OCI-LY1 (cell line): ENCODE measurements around the gene PHF20.

Experiments
- EZH2 ChIP-seq: fragments of 200-600 bp; sonication (generic), shearing (Covaris generic); IDR thresholded peaks from 2 replicates; pipeline ENCODE4 v1.8.0; 2017; ENCODE audit warnings: borderline replicate concordance, mixed run types, mild to moderate bottlenecking, antibody characterized with exemption, low read length, moderate library complexity, mixed read lengths
- TF ChIP-seq, protein P1 (sequence below): fragments of 200-600 bp; sonication (generic), shearing (Covaris generic); IDR thresholded peaks from 2 replicates; pipeline ENCODE4 v1.5.1; 2017; ENCODE audit warnings: mild to moderate bottlenecking, antibody characterized with exemption, low read length, moderate library complexity, mixed read lengths

GRCh38 chr20:35826397-35826998, 54.7 kb downstream of the PHF20 start:
- TF ChIP-seq, protein P1, sequence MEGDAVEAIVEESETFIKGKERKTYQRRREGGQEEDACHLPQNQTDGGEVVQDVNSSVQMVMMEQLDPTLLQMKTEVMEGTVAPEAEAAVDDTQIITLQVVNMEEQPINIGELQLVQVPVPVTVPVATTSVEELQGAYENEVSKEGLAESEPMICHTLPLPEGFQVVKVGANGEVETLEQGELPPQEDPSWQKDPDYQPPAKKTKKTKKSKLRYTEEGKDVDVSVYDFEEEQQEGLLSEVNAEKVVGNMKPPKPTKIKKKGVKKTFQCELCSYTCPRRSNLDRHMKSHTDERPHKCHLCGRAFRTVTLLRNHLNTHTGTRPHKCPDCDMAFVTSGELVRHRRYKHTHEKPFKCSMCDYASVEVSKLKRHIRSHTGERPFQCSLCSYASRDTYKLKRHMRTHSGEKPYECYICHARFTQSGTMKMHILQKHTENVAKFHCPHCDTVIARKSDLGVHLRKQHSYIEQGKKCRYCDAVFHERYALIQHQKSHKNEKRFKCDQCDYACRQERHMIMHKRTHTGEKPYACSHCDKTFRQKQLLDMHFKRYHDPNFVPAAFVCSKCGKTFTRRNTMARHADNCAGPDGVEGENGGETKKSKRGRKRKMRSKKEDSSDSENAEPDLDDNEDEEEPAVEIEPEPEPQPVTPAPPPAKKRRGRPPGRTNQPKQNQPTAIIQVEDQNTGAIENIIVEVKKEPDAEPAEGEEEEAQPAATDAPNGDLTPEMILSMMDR = no peak
- TF ChIP-seq EZH2 = no peak
